SK-N-SH (cell line): Measurements from ENCODE around the gene SERPINH1. TPM values are rescaled to one million over a fixed set of nuclear protein-coding genes. Genes with fewer than 3 reads are reported as not detected.

Source experiments
- CTCF ChIA-PET: fragments of 300-600, 350-600 bp; formaldehyde crosslinking; extraction: SDS; loops from one replicate; lab custom pipeline; 2021; lab: Yijun Ruan, JAX
- POLR2A ChIA-PET: fragments of 350-600 bp; sonication (Branson Sonifier 250); formaldehyde crosslinking; extraction: SDS; loops from one replicate; lab custom pipeline; 2020; ENCODE audit warnings: antibody characterized with exemption, inconsistent platforms; lab: Yijun Ruan, JAX
- DNase-seq: peaks from one replicate; pipeline ENCODE4 v3.0.0; 2012
- H2AFZ ChIP-seq: fragments of 200-600 bp; sonication (generic); 2 replicates; pipeline ENCODE4 v1.8.1; 2016; ENCODE audit warnings: antibody characterized with exemption, mild to moderate bottlenecking, low read depth
- H3F3A ChIP-seq: fragments of 200-600 bp; sonication (generic); replicated peaks from 2 replicates; pipeline ENCODE3; 2016; ENCODE audit warnings: antibody characterized with exemption, mild to moderate bottlenecking; ENCODE audit not compliant: insufficient read depth
- H3K27ac ChIP-seq, 2 experiments: fragments of 200-500 bp in 1 of 2; fragments of 200-600 bp in 1 of 2; sonication (Bioruptor generic) in 1 of 2; sonication (generic), shearing (Covaris generic) in 1 of 2; 2 replicates each; pipeline versions ENCODE4 v1.5.1 to v1.6.1; 2014 to 2016; ENCODE audit warnings: low read depth in 2 of 2, inconsistent platforms in 1 of 2, low read length in 1 of 2, mild to moderate bottlenecking in 1 of 2, mixed read lengths in 1 of 2
- H3K27me3 ChIP-seq: fragments of 200-600 bp; sonication (generic), shearing (Covaris generic); 2 replicates; pipeline ENCODE4 v1.6.1; 2016; ENCODE audit warnings: mixed run types; ENCODE audit not compliant: insufficient read depth
- H3K36me3 ChIP-seq, 2 experiments: fragments of 200-500 bp in 1 of 2; fragments of 200-600 bp in 1 of 2; sonication (Bioruptor generic) in 1 of 2; sonication (generic) in 1 of 2; replicated peaks in 1 of 2; 2 replicates each; pipeline versions ENCODE3 to v1.5.1; 2014 to 2016; ENCODE audit warnings: low read length in 1 of 2, mild to moderate bottlenecking in 1 of 2; ENCODE audit not compliant: insufficient read depth in 2 of 2, control insufficient read depth in 1 of 2
- H3K4me1 ChIP-seq, 2 experiments: fragments of 200-500 bp in 1 of 2; fragments of 200-600 bp in 1 of 2; sonication (Bioruptor generic) in 1 of 2; sonication (generic), shearing (Covaris generic) in 1 of 2; 2 replicates each; pipeline versions ENCODE4 v1.5.1 to v1.6.1; 2014 to 2016; ENCODE audit warnings: low read depth in 1 of 2, low read length in 1 of 2, mixed run types in 1 of 2; ENCODE audit not compliant: insufficient read depth in 2 of 2, control insufficient read depth in 1 of 2
- H3K4me2 ChIP-seq: fragments of 200-600 bp; sonication (generic), shearing (Covaris generic); 2 replicates; pipeline ENCODE4 v1.6.1; 2017; ENCODE audit warnings: mixed run types
- H3K4me3 ChIP-seq, 2 experiments: fragments of 200-500 bp in 1 of 2; fragments of 200-600 bp in 1 of 2; sonication (Bioruptor generic) in 1 of 2; sonication (generic), shearing (Covaris generic) in 1 of 2; 2 replicates each; pipeline versions ENCODE4 v1.5.1 to v1.8.1; 2014 to 2016; ENCODE audit warnings: low read depth in 2 of 2, inconsistent platforms in 1 of 2, low read length in 1 of 2, mild to moderate bottlenecking in 1 of 2, mixed read lengths in 1 of 2, moderate library complexity in 1 of 2
- H3K79me2 ChIP-seq: fragments of 200-600 bp; sonication (generic); 2 replicates; pipeline ENCODE4 v1.8.1; 2017; ENCODE audit warnings: mild to moderate bottlenecking; ENCODE audit not compliant: insufficient read depth
- H3K9ac ChIP-seq: fragments of 200-600 bp; sonication (generic); 2 replicates; pipeline ENCODE4 v1.6.1; 2017; ENCODE audit warnings: mixed run types
- H3K9me2 ChIP-seq: fragments of 200-600 bp; sonication (generic); 2 replicates; pipeline ENCODE4 v1.6.1; 2017; ENCODE audit warnings: mixed run types
- H3K9me3 ChIP-seq: fragments of 200-600 bp; sonication (generic); 2 replicates; pipeline ENCODE4 v1.6.1; 2017; ENCODE audit warnings: mixed run types, mild to moderate bottlenecking, moderate library complexity
- H4K20me1 ChIP-seq: fragments of 200-600 bp; sonication (generic); 2 replicates; pipeline ENCODE4 v1.6.1; 2017; ENCODE audit warnings: mild to moderate bottlenecking, mixed run types; ENCODE audit not compliant: insufficient read depth
- ELF1 ChIP-seq: IDR thresholded peaks from 2 replicates; pipeline ENCODE4 v1.4.0; 2012
- EP300 ChIP-seq, 2 experiments: IDR thresholded peaks; 2 replicates each; pipeline versions ENCODE4 v1.4.0 to v1.6.1; 2012; ENCODE audit warnings: borderline replicate concordance in 1 of 2, low read depth in 1 of 2, low read length in 1 of 2
- FOSL2 ChIP-seq: IDR thresholded peaks from 2 replicates; pipeline ENCODE4 v1.4.0; 2012; ENCODE audit warnings: low read depth, mild to moderate bottlenecking, moderate library complexity, borderline replicate concordance
- FOXJ3 ChIP-seq: sonication (generic); formaldehyde crosslinking; IDR thresholded peaks from 2 replicates; pipeline ENCODE4 v1.5.1; 2020; ENCODE audit warnings: mild to moderate bottlenecking, missing genetic modification reagents
- FOXM1 ChIP-seq: IDR thresholded peaks from 2 replicates; pipeline ENCODE4 v1.4.0; 2012; ENCODE audit warnings: low read depth, mild to moderate bottlenecking
- GABPA ChIP-seq: IDR thresholded peaks from 2 replicates; pipeline ENCODE4 v1.4.0; 2012; ENCODE audit warnings: low read depth, mild to moderate bottlenecking
- GATA2 ChIP-seq: sonication (generic); formaldehyde crosslinking; IDR thresholded peaks from 2 replicates; pipeline ENCODE4 v1.5.0; 2020; ENCODE audit warnings: mild to moderate bottlenecking, missing genetic modification reagents
- MAX ChIP-seq: IDR thresholded peaks from 2 replicates; pipeline ENCODE4 v1.4.0; 2012; ENCODE audit warnings: low read depth
- MXI1 ChIP-seq: IDR thresholded peaks from 2 replicates; pipeline ENCODE4 v1.6.1; 2012; ENCODE audit warnings: mild to moderate bottlenecking, low read depth, low read length, improper control_type of control experiment
- NFIC ChIP-seq: IDR thresholded peaks from 2 replicates; pipeline ENCODE4 v1.4.0; 2012; ENCODE audit warnings: borderline replicate concordance
- NRF1 ChIP-seq: IDR thresholded peaks from 2 replicates; pipeline ENCODE4 v1.6.1; 2012; ENCODE audit warnings: low read depth, mild to moderate bottlenecking, low read length
- POLR2AphosphoS5 ChIP-seq: IDR thresholded peaks from 2 replicates; pipeline ENCODE4 v1.6.1; 2012; ENCODE audit warnings: low read depth, low read length
- RCOR1 ChIP-seq: fragments of 150-350 bp; IDR thresholded peaks from 2 replicates; pipeline ENCODE4 v1.6.1; 2017; ENCODE audit warnings: antibody characterized with exemption, low read length
- REST ChIP-seq: IDR thresholded peaks from 2 replicates; pipeline ENCODE4 v1.6.1; 2012; ENCODE audit warnings: mild to moderate bottlenecking, low read depth, low read length, moderate library complexity
- RFX5 ChIP-seq: IDR thresholded peaks from 2 replicates; pipeline ENCODE4 v1.6.1; 2012; ENCODE audit warnings: mild to moderate bottlenecking, improper control_type of control experiment, low read length
- TAF1 ChIP-seq: IDR thresholded peaks from 2 replicates; pipeline ENCODE4 v1.6.1; 2012; ENCODE audit warnings: low read depth, mild to moderate bottlenecking, low read length, moderate library complexity, borderline replicate concordance
- TEAD4 ChIP-seq: IDR thresholded peaks from 2 replicates; pipeline ENCODE4 v1.4.0; 2012; ENCODE audit warnings: mild to moderate bottlenecking, borderline replicate concordance; ENCODE audit not compliant: insufficient read depth
- YY1 ChIP-seq: IDR thresholded peaks from 2 replicates; pipeline ENCODE4 v1.4.0; 2012; ENCODE audit warnings: low read depth, mild to moderate bottlenecking
- WGBS: methylation state at CpG from one replicate; pipeline ENCODE4 v1.1.6; 2017; ENCODE audit warnings: low lambda C conversion rate; 5-methylcytosine and 5-hydroxymethylcytosine counted together
- polyA plus RNA-seq, 3 experiments: library from polyadenylated mRNA; depleted of rRNA; stranded (reverse); fragments of >200 nt; gene quantifications; 2 replicates each; pipeline ENCODE4 v1.2.3, GENCODE V29; 2012
- TF ChIP-seq, protein P1 (sequence below): IDR thresholded peaks from 2 replicates; pipeline ENCODE4 v1.4.0; 2012; ENCODE audit warnings: low read depth, borderline replicate concordance
- TF ChIP-seq, protein P2 (sequence below): IDR thresholded peaks from 2 replicates; pipeline ENCODE4 v1.4.0; 2012; ENCODE audit warnings: low read depth, borderline replicate concordance
- TF ChIP-seq, protein P3 (sequence below): fragments of 150-350 bp; IDR thresholded peaks from 2 replicates; pipeline ENCODE4 v1.6.1; 2016; ENCODE audit warnings: mild to moderate bottlenecking, low read depth, low read length
- TF ChIP-seq, protein P4 (sequence below): IDR thresholded peaks from 2 replicates; pipeline ENCODE4; 2012

SERPINH1 gene
- polyA plus RNA-seq (2012; rRNA removed) = 221 and 293 TPM in 2 replicates
- polyA plus RNA-seq (2012; cell fraction: cytosol; rRNA removed) = 145 and 210 TPM in 2 replicates
- 282 and 307 TPM in 2 replicates for polyA plus RNA-seq (2012; cell fraction: nucleus; rRNA removed)

- Histone ChIP-seq H3K4me1 (peaks cover 46 to 60% of the 10 kb centered on the region in 2 experiments), H3K9me3 (no peaks in the 10 kb centered on the region), H3K9me2 (no peaks in the 10 kb centered on the region), H3K27ac (peak within 1 kb of the TSS; percentile 92 to 98), H3K4me2 (peak within 1 kb of the TSS; percentile 87), H3K79me2 (peaks cover 50% of the 10 kb centered on the region), H2AFZ (peak within 1 kb of the TSS; percentile 73)
- POLR2A ChIA-PET = interaction anchor here (0.7 to 4.2 kb wide), 11 partner anchors 9 to 145 kb away, joined by 3 to 30 read pairs (median 6); partner anchors contain the start of genes GDPD5 and MAP6
- no peak; the same call in 1 of the 2 replicates for TF ChIP-seq FOSL2
- no peak; the same call in 1 of the 2 replicates for TF ChIP-seq NFIC
- no peak for TF ChIP-seq GATA2 (CRISPR knock-in tag)
- TF ChIP-seq, protein P1, sequence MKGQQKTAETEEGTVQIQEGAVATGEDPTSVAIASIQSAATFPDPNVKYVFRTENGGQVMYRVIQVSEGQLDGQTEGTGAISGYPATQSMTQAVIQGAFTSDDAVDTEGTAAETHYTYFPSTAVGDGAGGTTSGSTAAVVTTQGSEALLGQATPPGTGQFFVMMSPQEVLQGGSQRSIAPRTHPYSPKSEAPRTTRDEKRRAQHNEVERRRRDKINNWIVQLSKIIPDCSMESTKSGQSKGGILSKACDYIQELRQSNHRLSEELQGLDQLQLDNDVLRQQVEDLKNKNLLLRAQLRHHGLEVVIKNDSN = no peak
- 0 out of 2 replicates have a peak, but pooled peaks have one; percentile 6 for TF ChIP-seq FOXJ3
- TF ChIP-seq REST = no peak
- TF ChIP-seq MAX = peak; percentile 45
- TF ChIP-seq NRF1 = no peak
- TF ChIP-seq, protein P2, sequence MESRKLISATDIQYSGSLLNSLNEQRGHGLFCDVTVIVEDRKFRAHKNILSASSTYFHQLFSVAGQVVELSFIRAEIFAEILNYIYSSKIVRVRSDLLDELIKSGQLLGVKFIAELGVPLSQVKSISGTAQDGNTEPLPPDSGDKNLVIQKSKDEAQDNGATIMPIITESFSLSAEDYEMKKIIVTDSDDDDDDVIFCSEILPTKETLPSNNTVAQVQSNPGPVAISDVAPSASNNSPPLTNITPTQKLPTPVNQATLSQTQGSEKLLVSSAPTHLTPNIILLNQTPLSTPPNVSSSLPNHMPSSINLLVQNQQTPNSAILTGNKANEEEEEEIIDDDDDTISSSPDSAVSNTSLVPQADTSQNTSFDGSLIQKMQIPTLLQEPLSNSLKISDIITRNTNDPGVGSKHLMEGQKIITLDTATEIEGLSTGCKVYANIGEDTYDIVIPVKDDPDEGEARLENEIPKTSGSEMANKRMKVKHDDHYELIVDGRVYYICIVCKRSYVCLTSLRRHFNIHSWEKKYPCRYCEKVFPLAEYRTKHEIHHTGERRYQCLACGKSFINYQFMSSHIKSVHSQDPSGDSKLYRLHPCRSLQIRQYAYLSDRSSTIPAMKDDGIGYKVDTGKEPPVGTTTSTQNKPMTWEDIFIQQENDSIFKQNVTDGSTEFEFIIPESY = no peak
- TF ChIP-seq TAF1 = peak; percentile 75; the same call in 1 of the 2 replicates
- TF ChIP-seq, protein P3, sequence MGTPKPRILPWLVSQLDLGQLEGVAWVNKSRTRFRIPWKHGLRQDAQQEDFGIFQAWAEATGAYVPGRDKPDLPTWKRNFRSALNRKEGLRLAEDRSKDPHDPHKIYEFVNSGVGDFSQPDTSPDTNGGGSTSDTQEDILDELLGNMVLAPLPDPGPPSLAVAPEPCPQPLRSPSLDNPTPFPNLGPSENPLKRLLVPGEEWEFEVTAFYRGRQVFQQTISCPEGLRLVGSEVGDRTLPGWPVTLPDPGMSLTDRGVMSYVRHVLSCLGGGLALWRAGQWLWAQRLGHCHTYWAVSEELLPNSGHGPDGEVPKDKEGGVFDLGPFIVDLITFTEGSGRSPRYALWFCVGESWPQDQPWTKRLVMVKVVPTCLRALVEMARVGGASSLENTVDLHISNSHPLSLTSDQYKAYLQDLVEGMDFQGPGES = no peak
- peak; percentile 20; the same call in 1 of the 2 replicates for TF ChIP-seq ELF1
- peak; percentile 68 for TF ChIP-seq GABPA
- TF ChIP-seq EP300 (IDR thresholded peaks at IDR 0.05; ENCODE audit: borderline replicate concordance in 1 of 2, low read depth in 1 of 2, low read length in 1 of 2) = peak; percentile 43 to 87; a peak in 3 of 4 replicates
- TF ChIP-seq RFX5 = no peak
- TF ChIP-seq POLR2AphosphoS5 = peak; percentile 73; the same call in 1 of the 2 replicates
- no peak for TF ChIP-seq MXI1
- no peak for TF ChIP-seq YY1
- no peak for TF ChIP-seq TEAD4
- TF ChIP-seq FOXM1 = no peak
- TF ChIP-seq, protein P4, sequence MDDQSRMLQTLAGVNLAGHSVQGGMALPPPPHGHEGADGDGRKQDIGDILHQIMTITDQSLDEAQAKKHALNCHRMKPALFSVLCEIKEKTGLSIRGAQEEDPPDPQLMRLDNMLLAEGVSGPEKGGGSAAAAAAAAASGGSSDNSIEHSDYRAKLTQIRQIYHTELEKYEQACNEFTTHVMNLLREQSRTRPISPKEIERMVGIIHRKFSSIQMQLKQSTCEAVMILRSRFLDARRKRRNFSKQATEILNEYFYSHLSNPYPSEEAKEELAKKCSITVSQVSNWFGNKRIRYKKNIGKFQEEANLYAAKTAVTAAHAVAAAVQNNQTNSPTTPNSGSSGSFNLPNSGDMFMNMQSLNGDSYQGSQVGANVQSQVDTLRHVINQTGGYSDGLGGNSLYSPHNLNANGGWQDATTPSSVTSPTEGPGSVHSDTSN = no peak
- peak; percentile 9; the same call in 1 of the 2 replicates for TF ChIP-seq RCOR1
- TF ChIP-seq, all 33 proteins: peak for 8
- peak within 1 kb of the TSS; percentile 77 to 89 for H3K4me3 ChIP-seq
- peaks cover 4 to 24% of the 10 kb centered on the region in 2 experiments for H3K36me3 ChIP-seq
- no peaks in the 10 kb centered on the region for H3K27me3 ChIP-seq
- peak; percentile 95 for DNase-seq
- peaks cover 23% of the 10 kb centered on the region for H3F3A ChIP-seq
- peaks cover 35% of the 10 kb centered on the region for H4K20me1 ChIP-seq
- WGBS = 3% methylated on average over 32 of the region's 51 CpGs
- CTCF ChIA-PET = interaction anchor here (0.9 to 5.2 kb wide), 4 partner anchors 9 to 77 kb away, joined by 3 to 41 read pairs (median 4); no protein-coding TSS in a partner anchor
- H3K9ac ChIP-seq = peak within 1 kb of the TSS; percentile 97
Observed at GRCh38 chr11:75562048-75562835, at the start of gene SERPINH1. SERPINH1 (plus strand) TSS chr11:75562253; CDS start chr11:75566350, 4,097 bp downstream.
